BLaER1 treated with 17β-estradiol and CSF1 and Interleukin-3, amounts not matched to agents 10 nM and 100 nM (cell line): ENCODE results near the gene RAX.

ENCODE experiments used
- H3K27ac ChIP-seq, 11 experiments: shearing (Covaris generic); formaldehyde crosslinking; 2 replicates each; pipeline ENCODE4 v1.8.1; 2022
- H3K27me3 ChIP-seq, 11 experiments: shearing (Covaris generic); formaldehyde crosslinking; 2 replicates each; pipeline ENCODE4 v1.8.1; 2022
- H3K36me3 ChIP-seq, 11 experiments: shearing (Covaris generic); formaldehyde crosslinking; 2 replicates each; pipeline ENCODE4 v1.8.1; 2022
- H3K4me1 ChIP-seq, 10 experiments: shearing (Covaris generic); formaldehyde crosslinking; 2 replicates each; pipeline ENCODE4 v1.8.1; 2022
- H3K4me2 ChIP-seq, 11 experiments: shearing (Covaris generic); formaldehyde crosslinking; 2 replicates each; pipeline ENCODE4 v1.8.1; 2022
- H3K4me3 ChIP-seq, 10 experiments: shearing (Covaris generic); formaldehyde crosslinking; 2 replicates each; pipeline ENCODE4 v1.8.1; 2022
- H3K9ac ChIP-seq, 11 experiments: shearing (Covaris generic); formaldehyde crosslinking; 2 replicates each; pipeline ENCODE4 v1.8.1; 2022
- H3K9me3 ChIP-seq, 11 experiments: shearing (Covaris generic); formaldehyde crosslinking; replicated peaks in 1 of 11; 2 replicates each; pipeline ENCODE4 v1.8.1; 2022
- H4K20me1 ChIP-seq, 11 experiments: shearing (Covaris generic); formaldehyde crosslinking; 2 replicates each; pipeline ENCODE4 v1.8.1; 2022
- Cebpa-rat ChIP-seq, 11 experiments: shearing (Covaris generic); IDR thresholded peaks; 2 replicates each; pipeline ENCODE4 v1.8.1; 2022

RAX gene

GRCh38 chr18:59303006-59303405 is 29.8 kb upstream of the RAX start:
- no peak overlapping the region for H3K9ac ChIP-seq
- no peak overlapping the region for H3K4me2 ChIP-seq
- H3K27me3 ChIP-seq: no peaks in the 10 kb centered on the region
- peaks cover 0 to 16% (median 9%) of the 10 kb centered on the region in 10 experiments; a peak in 12 of 20 replicates for H3K4me1 ChIP-seq
- no peak for TF ChIP-seq Cebpa-rat (IDR thresholded peaks at IDR 0.05)
- no peaks in the 10 kb centered on the region for H3K9me3 ChIP-seq
- no peak overlapping the region for H3K27ac ChIP-seq
- no peaks in the 10 kb centered on the region for H3K36me3 ChIP-seq
- no peaks in the 10 kb centered on the region; a peak in 1 of 22 replicates for H4K20me1 ChIP-seq
- H3K4me3 ChIP-seq: no peak overlapping the region

- TF ChIP-seq Cebpa-rat (IDR thresholded peaks at IDR 0.05): no peak
- no peaks in the 10 kb centered on the region for H3K9me3 ChIP-seq
- H3K27me3 ChIP-seq: no peaks in the 10 kb centered on the region
- no peaks in the 10 kb centered on the region for H3K36me3 ChIP-seq
- no peak overlapping the region for H3K9ac ChIP-seq
- no peaks in the 10 kb centered on the region; a peak in 1 of 22 replicates for H4K20me1 ChIP-seq
- no peak overlapping the region for H3K27ac ChIP-seq
- H3K4me1 ChIP-seq: peaks cover 0 to 16% (median 9%) of the 10 kb centered on the region in 10 experiments; a peak in 12 of 20 replicates
- H3K4me2 ChIP-seq: no peak overlapping the region
- no peak overlapping the region for H3K4me3 ChIP-seq
Measured at GRCh38 chr18:59301929-59302328, 28.7 kb upstream of the RAX start.

GRCh38 chr18:59300676-59301285 is 27.5 kb upstream of the RAX start:
- no peak overlapping the region for H3K4me3 ChIP-seq
- no peak overlapping the region for H3K4me2 ChIP-seq
- no peaks in the 10 kb centered on the region; a peak in 1 of 22 replicates for H4K20me1 ChIP-seq
- no peaks in the 10 kb centered on the region for H3K36me3 ChIP-seq
- TF ChIP-seq Cebpa-rat (IDR thresholded peaks at IDR 0.05): no peak
- H3K27me3 ChIP-seq: no peaks in the 10 kb centered on the region
- no peak overlapping the region for H3K27ac ChIP-seq
- H3K9me3 ChIP-seq: no peaks in the 10 kb centered on the region
- H3K4me1 ChIP-seq: peaks cover 0 to 6% (median 4%) of the 10 kb centered on the region in 10 experiments; a peak in 11 of 20 replicates
- H3K9ac ChIP-seq: no peak overlapping the region

- H3K4me2 ChIP-seq: no peak overlapping the region
- no peak overlapping the region for H3K27ac ChIP-seq
- H3K9ac ChIP-seq: no peak overlapping the region
- no peaks in the 10 kb centered on the region for H3K27me3 ChIP-seq
- no peak overlapping the region for H3K4me3 ChIP-seq
- no peaks in the 10 kb centered on the region for H3K9me3 ChIP-seq
- no peaks in the 10 kb centered on the region for H3K36me3 ChIP-seq
- no peak for TF ChIP-seq Cebpa-rat (IDR thresholded peaks at IDR 0.05)
- no peaks in the 10 kb centered on the region; a peak in 1 of 22 replicates for H4K20me1 ChIP-seq
- H3K4me1 ChIP-seq: no peaks in the 10 kb centered on the region
Measured at GRCh38 chr18:59298871-59299270, 25.6 kb upstream of the RAX start.

- no peaks in the 10 kb centered on the region for H3K4me1 ChIP-seq
- no peak overlapping the region for H3K27ac ChIP-seq
- TF ChIP-seq Cebpa-rat (IDR thresholded peaks at IDR 0.05): no peak
- H3K27me3 ChIP-seq: no peaks in the 10 kb centered on the region
- no peak overlapping the region for H3K4me2 ChIP-seq
- no peaks in the 10 kb centered on the region for H3K36me3 ChIP-seq
- H4K20me1 ChIP-seq: no peaks in the 10 kb centered on the region
- H3K4me3 ChIP-seq: no peak overlapping the region
- no peaks in the 10 kb centered on the region for H3K9me3 ChIP-seq
- no peak overlapping the region for H3K9ac ChIP-seq
Measured at GRCh38 chr18:59293317-59293716, 20.1 kb upstream of the RAX start.

- H3K9me3 ChIP-seq: no peaks in the 10 kb centered on the region
- H3K9ac ChIP-seq: no peak overlapping the region
- no peak overlapping the region for H3K4me2 ChIP-seq
- no peak overlapping the region for H3K27ac ChIP-seq
- H3K36me3 ChIP-seq: no peaks in the 10 kb centered on the region
- no peaks in the 10 kb centered on the region for H3K4me1 ChIP-seq
- no peaks in the 10 kb centered on the region for H4K20me1 ChIP-seq
- no peak for TF ChIP-seq Cebpa-rat (IDR thresholded peaks at IDR 0.05)
- H3K27me3 ChIP-seq: no peaks in the 10 kb centered on the region
- no peak overlapping the region for H3K4me3 ChIP-seq
Measured at GRCh38 chr18:59286341-59286740, 13.1 kb upstream of the RAX start.

- Histone ChIP-seq H3K9ac (no peak overlapping the region), H3K27ac (no peak overlapping the region), H3K9me3 (no peaks in the 10 kb centered on the region), H3K27me3 (no peaks in the 10 kb centered on the region), H3K4me3 (no peak overlapping the region), H3K4me2 (no peak overlapping the region), H3K36me3 (no peaks in the 10 kb centered on the region), H3K4me1 (peaks cover 0 to 8% (median 0%) of the 10 kb centered on the region in 10 experiments; a peak in 2 of 20 replicates), H4K20me1 (no peaks in the 10 kb centered on the region)
- TF ChIP-seq Cebpa-rat (IDR thresholded peaks at IDR 0.05): no peak
Measured at GRCh38 chr18:59282341-59282740, 9.1 kb upstream of the RAX start.

GRCh38 chr18:59279722-59280121 is 6.5 kb upstream of the RAX start:
- Histone ChIP-seq H3K27me3 (peaks cover 2 to 19% (median 15%) of the 10 kb centered on the region in 11 experiments), H4K20me1 (no peaks in the 10 kb centered on the region)

GRCh38 chr18:59279193-59279592 is 5.9 kb upstream of the RAX start:
- Histone ChIP-seq H3K4me3 (no peak overlapping the region), H4K20me1 (no peaks in the 10 kb centered on the region), H3K4me1 (peaks cover 0 to 8% (median 0%) of the 10 kb centered on the region in 10 experiments; a peak in 2 of 20 replicates), H3K27ac (no peak overlapping the region), H3K9me3 (peaks cover 4 to 7% (median 5%) of the 10 kb centered on the region in 11 experiments; a peak in 21 of 22 replicates), H3K4me2 (no peak overlapping the region), H3K9ac (no peak overlapping the region), H3K27me3 (peaks cover 7 to 24% (median 20%) of the 10 kb centered on the region in 11 experiments), H3K36me3 (no peaks in the 10 kb centered on the region)
- TF ChIP-seq Cebpa-rat (IDR thresholded peaks at IDR 0.05): no peak

More at GRCh38 chr18:59279722-59280121, 6.5 kb upstream of the RAX start:
- Histone ChIP-seq H3K9me3 (peaks cover 0 to 1% (median under 1%) of the 10 kb centered on the region in 11 experiments; a peak in 9 of 22 replicates), H3K4me3 (no peak overlapping the region), H3K36me3 (no peaks in the 10 kb centered on the region), H3K9ac (no peak overlapping the region), H3K4me2 (no peak overlapping the region), H3K27ac (no peak overlapping the region), H3K4me1 (peaks cover 0 to 8% (median 0%) of the 10 kb centered on the region in 10 experiments; a peak in 2 of 20 replicates)
- TF ChIP-seq Cebpa-rat (IDR thresholded peaks at IDR 0.05): no peak

GRCh38 chr18:59278793-59279192 is 5.5 kb upstream of the RAX start:
- Histone ChIP-seq H3K27me3 (peaks cover 11 to 28% (median 24%) of the 10 kb centered on the region in 11 experiments), H3K4me3 (no peak overlapping the region), H3K36me3 (no peaks in the 10 kb centered on the region), H3K4me1 (peaks cover 0 to 8% (median 0%) of the 10 kb centered on the region in 10 experiments; a peak in 2 of 20 replicates), H4K20me1 (no peaks in the 10 kb centered on the region), H3K9ac (no peak overlapping the region), H3K9me3 (peaks cover 8 to 11% (median 9%) of the 10 kb centered on the region in 11 experiments), H3K4me2 (no peak overlapping the region), H3K27ac (no peak overlapping the region)
- no peak for TF ChIP-seq Cebpa-rat (IDR thresholded peaks at IDR 0.05)
